ENCODE measurements around the gene EMCN.

GRCh38 chr4:100420571-100420970 is 97.3 kb downstream of the EMCN start:
- TF ChIP-seq POLR2AphosphoS5 (IDR thresholded peaks at IDR 0.05; ENCODE audit: low read depth, low read length) (no peak), CTCF (IDR thresholded peaks at IDR 0.05) (no peak)

Measured in Panc1 (cell line).